Immature natural killer cell (primary cell): ENCODE results near the gene SLC9A9. TPM values are rescaled to one million over a fixed set of nuclear protein-coding genes. Genes with fewer than 3 reads are reported as not detected.

Experiments
- DNase-seq, 3 donors: peaks; one replicate each; pipeline ENCODE4 v3.0.0; 2022; ENCODE audit warnings: mixed read lengths in 1 of 3
- H3K27ac Mint-ChIP-seq, 6 donors: one replicate each; pipeline ENCODE4 v1.8.0; 2020; ENCODE audit warnings: mixed read lengths in 6 of 6, mild to moderate bottlenecking in 5 of 6, inconsistent platforms in 4 of 6, moderate library complexity in 3 of 6
- H3K27me3 Mint-ChIP-seq, 3 donors: one replicate each; pipeline ENCODE4 v1.8.0; 2020 to 2021; ENCODE audit warnings: low read depth in 3 of 3, mild to moderate bottlenecking in 3 of 3, mixed read lengths in 3 of 3, moderate library complexity in 3 of 3, inconsistent platforms in 1 of 3
- H3K36me3 Mint-ChIP-seq, 3 donors: one replicate each; pipeline ENCODE4 v1.8.0; 2020; ENCODE audit warnings: mixed read lengths in 3 of 3, inconsistent platforms in 2 of 3, mild to moderate bottlenecking in 2 of 3
- H3K4me1 Mint-ChIP-seq, 2 donors: one replicate each; pipeline ENCODE4 v1.8.0; 2020; ENCODE audit warnings: inconsistent platforms in 2 of 2, mild to moderate bottlenecking in 2 of 2, mixed read lengths in 2 of 2, moderate library complexity in 1 of 2
- H3K4me3 Mint-ChIP-seq, 5 donors: one replicate each; pipeline ENCODE4 v1.8.0; 2020; ENCODE audit warnings: mild to moderate bottlenecking in 5 of 5, mixed read lengths in 5 of 5, inconsistent platforms in 3 of 5, moderate library complexity in 3 of 5
- H3K9me3 Mint-ChIP-seq, 6 donors: one replicate each; pipeline ENCODE4 v1.8.0; 2020; ENCODE audit warnings: mild to moderate bottlenecking in 6 of 6, mixed read lengths in 6 of 6, inconsistent platforms in 4 of 6, moderate library complexity in 3 of 6
- polyA plus RNA-seq, 3 donors: library from polyadenylated mRNA; unstranded; fragments of 300-500 nt; fragmentation: Illumina TruSeq; gene quantifications; one replicate each; pipeline ENCODE4 v1.2.3, GENCODE V29; 2021

Gene SLC9A9
- polyA plus RNA-seq, 3 donors from 2014 or later = 17.2 to 21.3 (median 19.7) TPM

- Mint-ChIP-seq H3K27ac (peak overlapping the region in 5 of 6 donors; percentile 18 to 81 (median 51)), H3K4me3 (peak overlapping the region in 2 of 5 donors; percentile 28 to 68), H3K9me3 (no peaks in the 10 kb centered on the region), H3K27me3 (peaks cover 0 to 2% (median 0%) of the 10 kb centered on the region in 3 donors), H3K4me1 (peaks cover 8 to 9% of the 10 kb centered on the region in 2 donors), H3K36me3 (no peaks in the 10 kb centered on the region)
- peak; percentile 65 to 73 (median 70) for DNase-seq
These were observed 173.9 kb downstream of the SLC9A9 start for GRCh38 chr3:143674100-143674968.

- Mint-ChIP-seq H3K27ac (peak overlapping the region in 1 of 6 donors; percentile 29), H3K9me3 (no peaks in the 10 kb centered on the region), H3K27me3 (peaks cover 0 to 2% (median 0%) of the 10 kb centered on the region in 3 donors), H3K36me3 (no peaks in the 10 kb centered on the region), H3K4me1 (peaks cover 8 to 9% of the 10 kb centered on the region in 2 donors), H3K4me3 (no peak overlapping the region)
- no peak for DNase-seq
These were observed 175.7 kb downstream of the SLC9A9 start for GRCh38 chr3:143672396-143673165.

- no peak for DNase-seq
- peaks cover 0 to 2% (median 0%) of the 10 kb centered on the region in 3 donors for H3K27me3 Mint-ChIP-seq
- H3K4me1 Mint-ChIP-seq = peaks cover 8 to 9% of the 10 kb centered on the region in 2 donors
- no peak overlapping the region for H3K27ac Mint-ChIP-seq
- H3K4me3 Mint-ChIP-seq = no peak overlapping the region
- no peaks in the 10 kb centered on the region for H3K9me3 Mint-ChIP-seq
- H3K36me3 Mint-ChIP-seq = no peaks in the 10 kb centered on the region
These were observed 176.6 kb downstream of the SLC9A9 start for GRCh38 chr3:143671626-143672025.

GRCh38 chr3:143668924-143669790 lies 179.1 kb downstream of the SLC9A9 start:
- no peak overlapping the region for H3K4me3 Mint-ChIP-seq
- H3K4me1 Mint-ChIP-seq = peaks cover 4 to 9% of the 10 kb centered on the region in 2 donors

GRCh38 chr3:143668385-143668784 lies 179.9 kb downstream of the SLC9A9 start:
- Mint-ChIP-seq H3K4me1 (peaks cover 0 to 6% of the 10 kb centered on the region in 2 donors), H3K27me3 (peaks cover 0 to 3% (median 0%) of the 10 kb centered on the region in 3 donors), H3K9me3 (no peaks in the 10 kb centered on the region), H3K36me3 (peaks cover 0 to 4% (median 0%) of the 10 kb centered on the region in 3 donors), H3K27ac (no peak overlapping the region), H3K4me3 (no peak overlapping the region)
- DNase-seq = no peak

More at GRCh38 chr3:143668924-143669790, 179.1 kb downstream of the SLC9A9 start:
- Mint-ChIP-seq H3K27me3 (peaks cover 0 to 3% (median 0%) of the 10 kb centered on the region in 3 donors), H3K27ac (peak overlapping the region in 1 of 6 donors; percentile 71), H3K36me3 (peaks cover 0 to 4% (median 0%) of the 10 kb centered on the region in 3 donors), H3K9me3 (no peaks in the 10 kb centered on the region)
- no peak for DNase-seq

GRCh38 chr3:143661677-143662076 lies 186.6 kb downstream of the SLC9A9 start:
- Mint-ChIP-seq H3K27me3 (peaks cover 0 to 4% (median 3%) of the 10 kb centered on the region in 3 donors), H3K36me3 (peaks cover 8 to 28% (median 8%) of the 10 kb centered on the region in 3 donors), H3K4me3 (no peak overlapping the region), H3K9me3 (no peaks in the 10 kb centered on the region), H3K27ac (no peak overlapping the region), H3K4me1 (peaks cover 0 to 5% of the 10 kb centered on the region in 2 donors)
- DNase-seq = no peak

GRCh38 chr3:143658861-143659260 lies 189.4 kb downstream of the SLC9A9 start:
- no peaks in the 10 kb centered on the region for H3K4me1 Mint-ChIP-seq
- DNase-seq = no peak
- H3K9me3 Mint-ChIP-seq = no peaks in the 10 kb centered on the region
- H3K27me3 Mint-ChIP-seq = peaks cover 0 to 4% (median 0%) of the 10 kb centered on the region in 3 donors
- H3K4me3 Mint-ChIP-seq = no peak overlapping the region
- no peak overlapping the region for H3K27ac Mint-ChIP-seq
- H3K36me3 Mint-ChIP-seq = peaks cover 4 to 30% (median 16%) of the 10 kb centered on the region in 3 donors

GRCh38 chr3:143658116-143658515 lies 190.2 kb downstream of the SLC9A9 start:
- Mint-ChIP-seq H3K27ac (no peak overlapping the region), H3K36me3 (peaks cover 4 to 30% (median 16%) of the 10 kb centered on the region in 3 donors), H3K27me3 (peaks cover 0 to 2% (median 0%) of the 10 kb centered on the region in 3 donors), H3K9me3 (no peaks in the 10 kb centered on the region), H3K4me1 (no peaks in the 10 kb centered on the region), H3K4me3 (no peak overlapping the region)
- no peak for DNase-seq

GRCh38 chr3:143657391-143657790 lies 190.9 kb downstream of the SLC9A9 start:
- no peak for DNase-seq
- no peak overlapping the region for H3K4me3 Mint-ChIP-seq
- no peaks in the 10 kb centered on the region for H3K27me3 Mint-ChIP-seq
- peaks cover 4 to 30% (median 16%) of the 10 kb centered on the region in 3 donors for H3K36me3 Mint-ChIP-seq
- H3K9me3 Mint-ChIP-seq = no peaks in the 10 kb centered on the region
- no peaks in the 10 kb centered on the region for H3K4me1 Mint-ChIP-seq
- H3K27ac Mint-ChIP-seq = no peak overlapping the region

GRCh38 chr3:143654906-143655305 lies 193.4 kb downstream of the SLC9A9 start:
- Mint-ChIP-seq H3K27ac (no peak overlapping the region), H3K4me1 (no peaks in the 10 kb centered on the region), H3K4me3 (no peak overlapping the region), H3K27me3 (no peaks in the 10 kb centered on the region), H3K36me3 (peaks cover 16 to 29% (median 28%) of the 10 kb centered on the region in 3 donors), H3K9me3 (no peaks in the 10 kb centered on the region)
- DNase-seq = no peak

- DNase-seq = no peak
- no peaks in the 10 kb centered on the region for H3K4me1 Mint-ChIP-seq
- H3K27ac Mint-ChIP-seq = no peak overlapping the region
- no peaks in the 10 kb centered on the region for H3K9me3 Mint-ChIP-seq
- peaks cover 17 to 32% (median 25%) of the 10 kb centered on the region in 3 donors for H3K36me3 Mint-ChIP-seq
- no peak overlapping the region for H3K4me3 Mint-ChIP-seq
- H3K27me3 Mint-ChIP-seq = no peaks in the 10 kb centered on the region
These were observed 194.3 kb downstream of the SLC9A9 start for GRCh38 chr3:143653935-143654334.

GRCh38 chr3:143653493-143653892 lies 194.8 kb downstream of the SLC9A9 start:
- Mint-ChIP-seq H3K4me3 (no peak overlapping the region), H3K4me1 (no peaks in the 10 kb centered on the region), H3K36me3 (peaks cover 17 to 32% (median 26%) of the 10 kb centered on the region in 3 donors), H3K27me3 (no peaks in the 10 kb centered on the region), H3K27ac (no peak overlapping the region), H3K9me3 (no peaks in the 10 kb centered on the region)
- DNase-seq = no peak

- Mint-ChIP-seq H3K36me3 (peaks cover 17 to 32% (median 26%) of the 10 kb centered on the region in 3 donors), H3K4me3 (no peak overlapping the region), H3K27me3 (peaks cover 0 to 2% (median 0%) of the 10 kb centered on the region in 3 donors), H3K27ac (no peak overlapping the region), H3K4me1 (no peaks in the 10 kb centered on the region), H3K9me3 (no peaks in the 10 kb centered on the region)
- no peak for DNase-seq
These were observed 196.2 kb downstream of the SLC9A9 start for GRCh38 chr3:143652118-143652517.
